Measurements from ENCODE around the gene RHOT2.
A peak's percentile ranks its signal among the peaks of the same experiment; 100 is the strongest.

DNA sequence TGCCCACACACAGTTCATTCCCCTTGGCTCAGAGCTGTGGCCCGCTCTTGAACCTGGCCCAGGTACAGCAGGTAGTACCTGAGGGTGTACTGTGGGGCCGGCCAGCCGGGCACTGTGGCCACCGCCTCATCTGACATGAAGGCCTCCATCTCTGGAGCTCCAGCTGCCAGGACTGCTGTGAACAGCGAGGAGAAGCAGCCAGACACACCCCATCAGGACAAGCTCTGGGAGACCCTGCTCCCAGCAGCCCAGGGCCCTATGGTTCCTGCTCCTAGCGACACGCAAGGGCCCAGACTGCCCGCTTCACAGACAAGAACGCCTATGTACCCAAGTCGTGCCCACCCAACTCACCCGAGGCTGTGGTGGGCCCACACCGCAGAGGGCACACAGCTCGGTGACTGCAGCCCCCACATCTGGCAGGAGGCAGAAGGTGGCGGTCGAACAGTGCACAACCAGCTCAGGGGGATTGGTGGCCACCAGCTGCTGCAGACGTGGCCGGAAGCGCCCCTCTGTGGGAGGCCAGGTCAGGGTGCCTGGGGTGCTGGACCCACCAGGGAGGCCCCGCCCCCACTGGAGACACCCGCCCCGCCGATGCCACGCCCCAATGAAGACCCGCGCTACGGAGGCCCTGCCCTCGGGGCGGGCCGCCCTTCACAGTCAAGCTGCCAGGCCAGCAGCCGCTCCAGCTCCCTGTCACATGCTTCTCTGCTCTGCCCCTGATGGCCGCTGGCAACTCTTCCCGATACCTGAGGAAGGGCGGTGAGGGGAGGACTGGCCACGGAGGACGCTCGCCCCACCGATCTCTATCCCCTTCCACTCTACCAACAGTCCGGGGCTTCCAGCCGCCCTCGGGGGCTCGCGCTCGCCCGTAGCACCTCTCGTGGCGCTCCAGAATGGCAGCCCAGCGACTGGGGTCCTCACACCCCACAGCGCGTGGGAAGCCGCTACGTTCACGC lies 11.2 kb downstream of the RHOT2 start:
- TF ChIP-seq, protein P1, sequence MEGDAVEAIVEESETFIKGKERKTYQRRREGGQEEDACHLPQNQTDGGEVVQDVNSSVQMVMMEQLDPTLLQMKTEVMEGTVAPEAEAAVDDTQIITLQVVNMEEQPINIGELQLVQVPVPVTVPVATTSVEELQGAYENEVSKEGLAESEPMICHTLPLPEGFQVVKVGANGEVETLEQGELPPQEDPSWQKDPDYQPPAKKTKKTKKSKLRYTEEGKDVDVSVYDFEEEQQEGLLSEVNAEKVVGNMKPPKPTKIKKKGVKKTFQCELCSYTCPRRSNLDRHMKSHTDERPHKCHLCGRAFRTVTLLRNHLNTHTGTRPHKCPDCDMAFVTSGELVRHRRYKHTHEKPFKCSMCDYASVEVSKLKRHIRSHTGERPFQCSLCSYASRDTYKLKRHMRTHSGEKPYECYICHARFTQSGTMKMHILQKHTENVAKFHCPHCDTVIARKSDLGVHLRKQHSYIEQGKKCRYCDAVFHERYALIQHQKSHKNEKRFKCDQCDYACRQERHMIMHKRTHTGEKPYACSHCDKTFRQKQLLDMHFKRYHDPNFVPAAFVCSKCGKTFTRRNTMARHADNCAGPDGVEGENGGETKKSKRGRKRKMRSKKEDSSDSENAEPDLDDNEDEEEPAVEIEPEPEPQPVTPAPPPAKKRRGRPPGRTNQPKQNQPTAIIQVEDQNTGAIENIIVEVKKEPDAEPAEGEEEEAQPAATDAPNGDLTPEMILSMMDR (IDR thresholded peaks at IDR 0.05 in 2 of 3, conservative IDR thresholded peaks at IDR 0.05 in 1 of 3; ENCODE audit: borderline replicate concordance in 1 of 3, insufficient read depth in 1 of 3, low read depth in 2 of 3, low read length in 2 of 3) = no peak
- TF ChIP-seq, protein P2, sequence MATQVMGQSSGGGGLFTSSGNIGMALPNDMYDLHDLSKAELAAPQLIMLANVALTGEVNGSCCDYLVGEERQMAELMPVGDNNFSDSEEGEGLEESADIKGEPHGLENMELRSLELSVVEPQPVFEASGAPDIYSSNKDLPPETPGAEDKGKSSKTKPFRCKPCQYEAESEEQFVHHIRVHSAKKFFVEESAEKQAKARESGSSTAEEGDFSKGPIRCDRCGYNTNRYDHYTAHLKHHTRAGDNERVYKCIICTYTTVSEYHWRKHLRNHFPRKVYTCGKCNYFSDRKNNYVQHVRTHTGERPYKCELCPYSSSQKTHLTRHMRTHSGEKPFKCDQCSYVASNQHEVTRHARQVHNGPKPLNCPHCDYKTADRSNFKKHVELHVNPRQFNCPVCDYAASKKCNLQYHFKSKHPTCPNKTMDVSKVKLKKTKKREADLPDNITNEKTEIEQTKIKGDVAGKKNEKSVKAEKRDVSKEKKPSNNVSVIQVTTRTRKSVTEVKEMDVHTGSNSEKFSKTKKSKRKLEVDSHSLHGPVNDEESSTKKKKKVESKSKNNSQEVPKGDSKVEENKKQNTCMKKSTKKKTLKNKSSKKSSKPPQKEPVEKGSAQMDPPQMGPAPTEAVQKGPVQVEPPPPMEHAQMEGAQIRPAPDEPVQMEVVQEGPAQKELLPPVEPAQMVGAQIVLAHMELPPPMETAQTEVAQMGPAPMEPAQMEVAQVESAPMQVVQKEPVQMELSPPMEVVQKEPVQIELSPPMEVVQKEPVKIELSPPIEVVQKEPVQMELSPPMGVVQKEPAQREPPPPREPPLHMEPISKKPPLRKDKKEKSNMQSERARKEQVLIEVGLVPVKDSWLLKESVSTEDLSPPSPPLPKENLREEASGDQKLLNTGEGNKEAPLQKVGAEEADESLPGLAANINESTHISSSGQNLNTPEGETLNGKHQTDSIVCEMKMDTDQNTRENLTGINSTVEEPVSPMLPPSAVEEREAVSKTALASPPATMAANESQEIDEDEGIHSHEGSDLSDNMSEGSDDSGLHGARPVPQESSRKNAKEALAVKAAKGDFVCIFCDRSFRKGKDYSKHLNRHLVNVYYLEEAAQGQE (IDR thresholded peaks at IDR 0.05; ENCODE audit: low read depth) = no peak
- TF ChIP-seq EZH2 (IDR thresholded peaks at IDR 0.05) = no peak
- TF ChIP-seq SP1 (IDR thresholded peaks at IDR 0.05; ENCODE audit: low read depth) = no peak
- peak; percentile 41; the same call in 1 of the 2 replicates for TF ChIP-seq POLR2AphosphoS5 (IDR thresholded peaks at IDR 0.05; ENCODE audit: low read depth, low read length)
- TF ChIP-seq, protein P3, sequence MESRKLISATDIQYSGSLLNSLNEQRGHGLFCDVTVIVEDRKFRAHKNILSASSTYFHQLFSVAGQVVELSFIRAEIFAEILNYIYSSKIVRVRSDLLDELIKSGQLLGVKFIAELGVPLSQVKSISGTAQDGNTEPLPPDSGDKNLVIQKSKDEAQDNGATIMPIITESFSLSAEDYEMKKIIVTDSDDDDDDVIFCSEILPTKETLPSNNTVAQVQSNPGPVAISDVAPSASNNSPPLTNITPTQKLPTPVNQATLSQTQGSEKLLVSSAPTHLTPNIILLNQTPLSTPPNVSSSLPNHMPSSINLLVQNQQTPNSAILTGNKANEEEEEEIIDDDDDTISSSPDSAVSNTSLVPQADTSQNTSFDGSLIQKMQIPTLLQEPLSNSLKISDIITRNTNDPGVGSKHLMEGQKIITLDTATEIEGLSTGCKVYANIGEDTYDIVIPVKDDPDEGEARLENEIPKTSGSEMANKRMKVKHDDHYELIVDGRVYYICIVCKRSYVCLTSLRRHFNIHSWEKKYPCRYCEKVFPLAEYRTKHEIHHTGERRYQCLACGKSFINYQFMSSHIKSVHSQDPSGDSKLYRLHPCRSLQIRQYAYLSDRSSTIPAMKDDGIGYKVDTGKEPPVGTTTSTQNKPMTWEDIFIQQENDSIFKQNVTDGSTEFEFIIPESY (IDR thresholded peaks at IDR 0.05; ENCODE audit: extremely low read depth, insufficient replicate concordance, low read length) = no peak
- TF ChIP-seq SIN3A (IDR thresholded peaks at IDR 0.05; ENCODE audit: low read depth) = no peak
- TF ChIP-seq, protein P4, sequence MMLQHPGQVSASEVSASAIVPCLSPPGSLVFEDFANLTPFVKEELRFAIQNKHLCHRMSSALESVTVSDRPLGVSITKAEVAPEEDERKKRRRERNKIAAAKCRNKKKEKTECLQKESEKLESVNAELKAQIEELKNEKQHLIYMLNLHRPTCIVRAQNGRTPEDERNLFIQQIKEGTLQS (IDR thresholded peaks at IDR 0.05) = no peak
- TF ChIP-seq POLR2A (IDR thresholded peaks at IDR 0.05; ENCODE audit: borderline replicate concordance, extremely low read depth, insufficient read depth, insufficient read length) = no peak
- TF ChIP-seq, protein P5, sequence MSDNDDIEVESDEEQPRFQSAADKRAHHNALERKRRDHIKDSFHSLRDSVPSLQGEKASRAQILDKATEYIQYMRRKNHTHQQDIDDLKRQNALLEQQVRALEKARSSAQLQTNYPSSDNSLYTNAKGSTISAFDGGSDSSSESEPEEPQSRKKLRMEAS (IDR thresholded peaks at IDR 0.05) = no peak
- no peak for TF ChIP-seq RAD21 (IDR thresholded peaks at IDR 0.05; ENCODE audit: low read depth)
- TF ChIP-seq ZFX (IDR thresholded peaks at IDR 0.05) = no peak

All from HCT116 (cell line).